Right hindlimb (tissue), 1 donor: ENCODE measurements around the gene LAMP1.
"Not testable (repeated sequence)": the region's sequence is repeated elsewhere in the genome, so short reads cannot be mapped to it uniquely, and the experiment has no call there.

Experiments used
- DNase-seq: peaks from one replicate; pipeline ENCODE4 v3.0.0-alpha.2; 2018

The LAMP1 gene

GRCh38 chr13:113298043-113298945, 1.3 kb downstream of the LAMP1 start:
- no peak for DNase-seq

- no peak for DNase-seq
Observed at GRCh38 chr13:113299951-113300350, 2.9 kb downstream of the LAMP1 start.

GRCh38 chr13:113302986-113303385, 5.9 kb downstream of the LAMP1 start:
- DNase-seq: no peak

GRCh38 chr13:113304121-113304520, 7.1 kb downstream of the LAMP1 start:
- DNase-seq: no peak

- no peak for DNase-seq
Observed at GRCh38 chr13:113305208-113305607, 8.2 kb downstream of the LAMP1 start.

GRCh38 chr13:113307491-113307890, 10.5 kb downstream of the LAMP1 start:
- no peak for DNase-seq

GRCh38 chr13:113309473-113309872, 12.4 kb downstream of the LAMP1 start:
- DNase-seq: no peak

GRCh38 chr13:113314112-113314511, 17.1 kb downstream of the LAMP1 start:
- DNase-seq: not testable (repeated sequence)

GRCh38 chr13:113314895-113315470, 17.9 kb downstream of the LAMP1 start:
- not testable (repeated sequence) for DNase-seq

GRCh38 chr13:113315992-113316391, 19.0 kb downstream of the LAMP1 start:
- DNase-seq: no peak

GRCh38 chr13:113317031-113317430, 20.0 kb downstream of the LAMP1 start:
- no peak for DNase-seq

GRCh38 chr13:113318956-113319355, 21.9 kb downstream of the LAMP1 start:
- DNase-seq: no peak

GRCh38 chr13:113319371-113319770, 22.3 kb downstream of the LAMP1 start:
- no peak for DNase-seq

GRCh38 chr13:113320226-113320875, 23.3 kb downstream of the LAMP1 start:
- no peak for DNase-seq

- DNase-seq: no peak
Observed at GRCh38 chr13:113321546-113321945, 24.5 kb downstream of the LAMP1 start.

- no peak for DNase-seq
Observed at GRCh38 chr13:113322043-113322461, 25.0 kb downstream of the LAMP1 start.

GRCh38 chr13:113322890-113323651, 26.0 kb downstream of the LAMP1 start:
- DNase-seq: no peak

- DNase-seq: no peak
Observed at GRCh38 chr13:113323869-113324268, 26.8 kb downstream of the LAMP1 start.

GRCh38 chr13:113324398-113324797, 27.4 kb downstream of the LAMP1 start:
- no peak for DNase-seq

GRCh38 chr13:113325779-113326178, 28.7 kb downstream of the LAMP1 start:
- DNase-seq: no peak

- DNase-seq: no peak
Observed at GRCh38 chr13:113327391-113327765, 30.3 kb downstream of the LAMP1 start.

GRCh38 chr13:113327766-113328471, 30.9 kb downstream of the LAMP1 start:
- no peak for DNase-seq
